ENCODE results near the gene GDI2. TPM values are rescaled to one million over a fixed set of nuclear protein-coding genes. Genes with fewer than 3 reads are reported as not detected.

Gene GDI2
- total RNA-seq, 1 experiment from 2014 or later, result 383 TPM

GRCh38 chr10:5758927-5759326 is 54.3 kb downstream of the GDI2 start:
- Histone ChIP-seq H3K79me2 (ENCODE audit: low read length) (0 out of 2 replicates have a peak, but pooled peaks cover 2% of the 10 kb centered on the region), H3K9me2 (replicated peaks; ENCODE audit: insufficient read depth, low read length) (no peaks in the 10 kb centered on the region), H3K36me3 (ENCODE audit: insufficient read depth, low read length) (peaks cover 64% of the 10 kb centered on the region; the same call in 1 of the 2 replicates)

GRCh38 chr10:5757766-5758517 is 55.3 kb downstream of the GDI2 start:
- H4K20me1 ChIP-seq (ENCODE audit: insufficient read depth, low read depth, low read length), result 0 out of 2 replicates have a peak, but pooled peaks cover 4% of the 10 kb centered on the region
- no peak for DNase-seq
- H3K4me3 ChIP-seq (ENCODE audit: low read length), result no peak overlapping the region
- H3K36me3 ChIP-seq (ENCODE audit: insufficient read depth, low read length), result peaks cover 54% of the 10 kb centered on the region; the same call in 1 of the 2 replicates
- no peaks in the 10 kb centered on the region for H3K27me3 ChIP-seq (ENCODE audit: low read length)
- H3K9me2 ChIP-seq (replicated peaks; ENCODE audit: insufficient read depth, low read length), result no peaks in the 10 kb centered on the region
- H3K79me2 ChIP-seq (ENCODE audit: low read length), result peaks cover 7% of the 10 kb centered on the region
- no peaks in the 10 kb centered on the region for H3K4me1 ChIP-seq (ENCODE audit: low read length)
- no peak overlapping the region for H3K9ac ChIP-seq (ENCODE audit: low read length)
- H3K9me3 ChIP-seq (ENCODE audit: low read length), result no peaks in the 10 kb centered on the region
- H2AFZ ChIP-seq (ENCODE audit: low read length), result no peak overlapping the region
- no peak overlapping the region for H3K4me2 ChIP-seq (ENCODE audit: low read depth, low read length, poor library complexity, severe bottlenecking)
- no peak overlapping the region for H3K27ac ChIP-seq (ENCODE audit: low read length)

More at GRCh38 chr10:5758927-5759326, 54.3 kb downstream of the GDI2 start:
- no peak overlapping the region for H3K9ac ChIP-seq (ENCODE audit: low read length)
- no peak for DNase-seq
- no peaks in the 10 kb centered on the region for H3K4me1 ChIP-seq (ENCODE audit: low read length)
- H3K9me3 ChIP-seq (ENCODE audit: low read length), result no peaks in the 10 kb centered on the region
- H2AFZ ChIP-seq (ENCODE audit: low read length), result no peak overlapping the region
- H3K27me3 ChIP-seq (ENCODE audit: low read length), result no peaks in the 10 kb centered on the region
- no peak overlapping the region for H3K27ac ChIP-seq (ENCODE audit: low read length)
- no peak overlapping the region for H3K4me3 ChIP-seq (ENCODE audit: low read length)
- no peak overlapping the region for H3K4me2 ChIP-seq (ENCODE audit: low read depth, low read length, poor library complexity, severe bottlenecking)
- 0 out of 2 replicates have a peak, but pooled peaks cover 4% of the 10 kb centered on the region for H4K20me1 ChIP-seq (ENCODE audit: insufficient read depth, low read depth, low read length)

- no peak overlapping the region for H3K4me3 ChIP-seq (ENCODE audit: low read length)
- H3K9ac ChIP-seq (ENCODE audit: low read length), result no peak overlapping the region
- no peak overlapping the region for H2AFZ ChIP-seq (ENCODE audit: low read length)
- H3K9me3 ChIP-seq (ENCODE audit: low read length), result no peaks in the 10 kb centered on the region
- DNase-seq, result no peak
- H3K79me2 ChIP-seq (ENCODE audit: low read length), result peaks cover 32% of the 10 kb centered on the region
- H3K36me3 ChIP-seq (ENCODE audit: insufficient read depth, low read length), result peaks cover 20% of the 10 kb centered on the region; the same call in 1 of the 2 replicates
- no peaks in the 10 kb centered on the region for H3K27me3 ChIP-seq (ENCODE audit: low read length)
- 0 out of 2 replicates have a peak, but pooled peaks cover 2% of the 10 kb centered on the region for H4K20me1 ChIP-seq (ENCODE audit: insufficient read depth, low read depth, low read length)
- no peaks in the 10 kb centered on the region for H3K4me1 ChIP-seq (ENCODE audit: low read length)
- H3K27ac ChIP-seq (ENCODE audit: low read length), result no peak overlapping the region
- no peaks in the 10 kb centered on the region for H3K9me2 ChIP-seq (replicated peaks; ENCODE audit: insufficient read depth, low read length)
- no peak overlapping the region for H3K4me2 ChIP-seq (ENCODE audit: low read depth, low read length, poor library complexity, severe bottlenecking)
These were observed 60.8 kb downstream of the GDI2 start for GRCh38 chr10:5752301-5752871.

- no peaks in the 10 kb centered on the region for H3K27me3 ChIP-seq (ENCODE audit: low read length)
- H3K4me1 ChIP-seq (ENCODE audit: low read length), result no peaks in the 10 kb centered on the region
- H2AFZ ChIP-seq (ENCODE audit: low read length), result no peak overlapping the region
- H3K4me2 ChIP-seq (ENCODE audit: low read depth, low read length, poor library complexity, severe bottlenecking), result no peak overlapping the region
- no peaks in the 10 kb centered on the region for H3K9me3 ChIP-seq (ENCODE audit: low read length)
- no peaks in the 10 kb centered on the region for H3K9me2 ChIP-seq (replicated peaks; ENCODE audit: insufficient read depth, low read length)
- H3K36me3 ChIP-seq (ENCODE audit: insufficient read depth, low read length), result peaks cover 20% of the 10 kb centered on the region; the same call in 1 of the 2 replicates
- H3K4me3 ChIP-seq (ENCODE audit: low read length), result no peak overlapping the region
- H3K27ac ChIP-seq (ENCODE audit: low read length), result no peak overlapping the region
- DNase-seq, result no peak
- no peaks in the 10 kb centered on the region for H4K20me1 ChIP-seq (ENCODE audit: insufficient read depth, low read depth, low read length)
- H3K79me2 ChIP-seq (ENCODE audit: low read length), result peaks cover 32% of the 10 kb centered on the region
- H3K9ac ChIP-seq (ENCODE audit: low read length), result no peak overlapping the region
These were observed 61.5 kb downstream of the GDI2 start for GRCh38 chr10:5751601-5752253.

GRCh38 chr10:5748394-5748803 is 64.8 kb downstream of the GDI2 start:
- Histone ChIP-seq H3K9ac (ENCODE audit: low read length) (no peak overlapping the region), H3K4me2 (ENCODE audit: low read depth, low read length, poor library complexity, severe bottlenecking) (no peak overlapping the region), H2AFZ (ENCODE audit: low read length) (no peak overlapping the region), H3K79me2 (ENCODE audit: low read length) (peaks cover 42% of the 10 kb centered on the region), H3K27me3 (ENCODE audit: low read length) (no peaks in the 10 kb centered on the region), H3K9me3 (ENCODE audit: low read length) (no peaks in the 10 kb centered on the region), H3K27ac (ENCODE audit: low read length) (no peak overlapping the region), H3K9me2 (replicated peaks; ENCODE audit: insufficient read depth, low read length) (no peaks in the 10 kb centered on the region), H3K4me3 (ENCODE audit: low read length) (no peak overlapping the region), H3K4me1 (ENCODE audit: low read length) (no peaks in the 10 kb centered on the region), H3K36me3 (ENCODE audit: insufficient read depth, low read length) (peaks cover 41% of the 10 kb centered on the region), H4K20me1 (ENCODE audit: insufficient read depth, low read depth, low read length) (no peaks in the 10 kb centered on the region)
- no peak for DNase-seq

- H3K9me2 ChIP-seq (replicated peaks; ENCODE audit: insufficient read depth, low read length), result no peaks in the 10 kb centered on the region
- peaks cover 36% of the 10 kb centered on the region for H3K79me2 ChIP-seq (ENCODE audit: low read length)
- H3K4me3 ChIP-seq (ENCODE audit: low read length), result no peak overlapping the region
- H3K9me3 ChIP-seq (ENCODE audit: low read length), result no peaks in the 10 kb centered on the region
- H2AFZ ChIP-seq (ENCODE audit: low read length), result no peak overlapping the region
- no peak overlapping the region for H3K9ac ChIP-seq (ENCODE audit: low read length)
- H3K4me1 ChIP-seq (ENCODE audit: low read length), result no peaks in the 10 kb centered on the region
- no peak overlapping the region for H3K27ac ChIP-seq (ENCODE audit: low read length)
- H3K36me3 ChIP-seq (ENCODE audit: insufficient read depth, low read length), result peaks cover 56% of the 10 kb centered on the region
- no peak for DNase-seq
- H3K27me3 ChIP-seq (ENCODE audit: low read length), result no peaks in the 10 kb centered on the region
- no peak overlapping the region for H3K4me2 ChIP-seq (ENCODE audit: low read depth, low read length, poor library complexity, severe bottlenecking)
- no peaks in the 10 kb centered on the region for H4K20me1 ChIP-seq (ENCODE audit: insufficient read depth, low read depth, low read length)
These were observed 67.0 kb downstream of the GDI2 start for GRCh38 chr10:5746197-5746596.

GRCh38 chr10:5744849-5745248 is 68.4 kb downstream of the GDI2 start:
- Histone ChIP-seq H4K20me1 (ENCODE audit: insufficient read depth, low read depth, low read length) (no peaks in the 10 kb centered on the region), H3K79me2 (ENCODE audit: low read length) (peaks cover 41% of the 10 kb centered on the region), H3K9me2 (replicated peaks; ENCODE audit: insufficient read depth, low read length) (no peaks in the 10 kb centered on the region), H3K9ac (ENCODE audit: low read length) (no peak overlapping the region), H3K36me3 (ENCODE audit: insufficient read depth, low read length) (peaks cover 65% of the 10 kb centered on the region), H3K4me2 (ENCODE audit: low read depth, low read length, poor library complexity, severe bottlenecking) (no peak overlapping the region), H3K4me1 (ENCODE audit: low read length) (peaks cover 4% of the 10 kb centered on the region; the same call in 1 of the 2 replicates), H3K27me3 (ENCODE audit: low read length) (no peaks in the 10 kb centered on the region), H3K4me3 (ENCODE audit: low read length) (no peak overlapping the region), H3K9me3 (ENCODE audit: low read length) (no peaks in the 10 kb centered on the region), H3K27ac (ENCODE audit: low read length) (no peak overlapping the region), H2AFZ (ENCODE audit: low read length) (no peak overlapping the region)
- DNase-seq, result no peak

GRCh38 chr10:5743736-5744135 is 69.5 kb downstream of the GDI2 start:
- no peak overlapping the region for H3K4me3 ChIP-seq (ENCODE audit: low read length)
- peaks cover 4% of the 10 kb centered on the region; the same call in 1 of the 2 replicates for H3K4me1 ChIP-seq (ENCODE audit: low read length)
- H3K9ac ChIP-seq (ENCODE audit: low read length), result no peak overlapping the region
- no peak overlapping the region for H2AFZ ChIP-seq (ENCODE audit: low read length)
- peaks cover 51% of the 10 kb centered on the region for H3K79me2 ChIP-seq (ENCODE audit: low read length)
- no peaks in the 10 kb centered on the region for H3K27me3 ChIP-seq (ENCODE audit: low read length)
- H3K9me3 ChIP-seq (ENCODE audit: low read length), result no peaks in the 10 kb centered on the region
- H3K9me2 ChIP-seq (replicated peaks; ENCODE audit: insufficient read depth, low read length), result no peaks in the 10 kb centered on the region
- H3K4me2 ChIP-seq (ENCODE audit: low read depth, low read length, poor library complexity, severe bottlenecking), result no peak overlapping the region
- no peaks in the 10 kb centered on the region for H4K20me1 ChIP-seq (ENCODE audit: insufficient read depth, low read depth, low read length)
- H3K36me3 ChIP-seq (ENCODE audit: insufficient read depth, low read length), result peaks cover 71% of the 10 kb centered on the region
- no peak for DNase-seq
- H3K27ac ChIP-seq (ENCODE audit: low read length), result no peak overlapping the region
